RCC 7860 (cell line): ENCODE results near the gene DDN.

Experiments
- DNase-seq: peaks from one replicate; pipeline ENCODE4 v3.0.0-alpha.2; 2015; ENCODE audit warnings: low spot score
- FAIRE-seq: peaks from 2 replicates; lab custom pipeline; 2012; peaks lifted over from hg19 to GRCh38; lab: Jason Lieb, UNC

DDN gene

GRCh38 chr12:48999371-49000131 lies at the start of gene DDN:
DDN (minus strand) TSS chr12:48999375; CDS start chr12:48999287, 88 bp downstream.
- no peak for DNase-seq
- FAIRE-seq, result no peak

- no peak for DNase-seq
- no peak for FAIRE-seq
These were observed 49.8 kb upstream of the DDN start for GRCh38 chr12:49048953-49049352.

DNA sequence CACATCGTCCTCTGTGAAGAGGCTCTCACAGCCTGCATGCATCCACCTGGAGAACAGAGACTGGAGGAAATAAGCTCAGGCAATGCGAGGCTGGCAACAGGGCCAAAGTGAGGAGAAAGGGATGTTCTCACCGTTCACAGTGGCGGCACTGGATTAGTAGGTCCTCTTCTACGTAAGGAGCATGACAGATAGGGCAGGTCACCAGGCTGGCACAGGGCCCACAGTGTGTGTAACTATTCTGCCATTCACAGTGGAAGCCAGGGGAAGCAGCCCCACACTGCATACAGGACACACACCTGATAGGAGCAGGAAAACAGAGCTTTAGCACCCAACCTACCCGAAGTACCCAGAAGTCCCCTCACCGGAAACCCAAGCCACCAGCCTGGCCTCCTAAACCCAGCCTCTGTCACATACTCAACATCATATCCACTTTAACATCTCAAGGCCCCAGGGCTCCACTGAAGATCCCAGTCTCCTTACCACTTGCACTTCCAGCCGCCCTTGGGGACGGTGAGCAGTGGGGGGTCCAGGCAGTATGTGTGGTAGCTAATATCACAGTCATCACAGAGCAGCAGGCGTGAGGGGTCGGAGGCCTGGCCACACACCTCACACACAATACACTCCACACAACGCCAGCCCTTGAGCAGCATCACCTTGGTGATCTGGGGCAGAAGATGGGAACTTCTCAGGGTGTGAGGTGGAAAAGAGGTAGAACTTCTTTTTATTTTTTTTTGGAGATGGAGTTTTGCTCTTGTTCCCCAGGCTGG lies 47.1 kb upstream of the DDN start:
- DNase-seq (no peak), FAIRE-seq (no peak)

DNA sequence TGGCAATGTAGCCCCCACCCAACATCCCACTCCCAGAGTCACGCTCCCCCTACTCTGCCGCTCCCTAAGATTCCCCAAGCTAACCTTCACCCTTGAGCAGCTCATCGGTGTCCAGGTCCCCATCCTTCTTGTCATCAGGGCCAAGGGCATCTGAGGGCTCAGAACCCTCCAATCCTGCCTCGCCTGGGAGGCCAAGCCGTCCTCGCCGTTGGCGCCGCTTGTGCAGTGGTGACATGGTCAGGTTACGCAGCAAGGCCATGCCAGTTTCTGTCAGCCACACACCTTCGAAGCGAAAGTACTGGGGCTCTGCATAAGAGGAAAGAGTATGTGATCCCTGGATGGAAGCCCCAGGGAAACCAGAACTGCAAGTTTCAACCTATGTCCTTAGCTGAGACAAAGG lies 45.5 kb upstream of the DDN start:
- no peak for FAIRE-seq
- DNase-seq, result no peak

GRCh38 chr12:49043856-49044258 lies 44.7 kb upstream of the DDN start:
- DNase-seq (no peak), FAIRE-seq (no peak)

DNA sequence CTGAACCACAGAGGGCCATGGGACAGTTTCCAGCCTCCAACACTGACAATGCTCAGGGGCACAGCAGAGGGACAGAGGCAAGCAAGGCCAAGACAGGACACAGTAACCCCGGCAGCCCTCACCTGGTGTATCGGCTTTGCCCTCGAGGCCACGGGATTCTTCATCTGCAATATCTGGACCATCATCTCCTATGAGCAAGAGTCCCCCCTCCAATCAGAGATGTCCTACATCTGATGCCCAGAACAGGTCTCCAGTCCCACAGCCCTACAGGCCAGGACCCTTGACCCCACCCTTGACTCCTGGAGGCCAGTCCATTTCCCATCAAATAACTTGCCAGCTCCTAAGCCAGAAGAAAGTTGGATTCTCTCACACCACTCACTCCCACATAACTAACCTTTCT lies 44.1 kb upstream of the DDN start:
- DNase-seq (no peak), FAIRE-seq (no peak)

- no peak for DNase-seq
- no peak for FAIRE-seq
These were observed 42.8 kb upstream of the DDN start for GRCh38 chr12:49041881-49042484.

GRCh38 chr12:49041036-49041880 lies 42.1 kb upstream of the DDN start:
- DNase-seq (no peak), FAIRE-seq (no peak)

GRCh38 chr12:49040364-49040855 lies 41.2 kb upstream of the DDN start:
- FAIRE-seq (no peak), DNase-seq (no peak)

GRCh38 chr12:49039421-49040363 lies 40.5 kb upstream of the DDN start:
- DNase-seq, result no peak
- FAIRE-seq, result no peak

DNA sequence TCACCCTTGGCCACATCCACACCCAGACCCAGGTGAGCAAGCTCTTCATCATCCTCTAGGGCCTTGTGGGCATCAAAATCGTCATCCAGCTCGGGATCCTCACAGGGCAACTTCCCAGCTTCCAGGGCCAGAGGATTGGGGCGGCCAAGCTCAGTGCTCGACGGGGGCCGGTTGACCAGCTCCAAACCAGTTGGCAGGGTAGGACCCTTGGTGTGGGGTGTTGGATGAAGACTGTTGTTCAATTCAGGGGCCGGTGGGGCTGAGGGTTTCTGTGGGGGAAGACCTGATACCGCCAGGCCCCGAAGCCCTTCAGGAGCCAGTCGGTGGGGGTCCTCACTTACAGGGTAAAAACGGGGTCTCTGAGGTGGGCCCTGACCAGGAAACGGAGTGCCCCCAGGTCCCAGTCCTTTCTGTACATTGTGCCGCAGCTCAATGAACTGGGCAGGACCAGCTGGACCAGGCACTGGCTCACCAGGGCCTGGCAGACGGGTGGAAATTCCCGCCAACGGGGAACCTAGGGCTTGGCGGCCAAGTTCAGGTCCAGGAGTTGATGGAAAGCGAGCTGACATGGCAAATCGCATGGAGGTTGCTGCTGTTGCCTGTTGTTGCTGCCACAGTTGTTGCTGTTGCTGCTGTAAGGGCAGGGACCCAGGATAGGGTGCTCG lies 39.2 kb upstream of the DDN start:
- DNase-seq, result no peak
- no peak for FAIRE-seq

DNA sequence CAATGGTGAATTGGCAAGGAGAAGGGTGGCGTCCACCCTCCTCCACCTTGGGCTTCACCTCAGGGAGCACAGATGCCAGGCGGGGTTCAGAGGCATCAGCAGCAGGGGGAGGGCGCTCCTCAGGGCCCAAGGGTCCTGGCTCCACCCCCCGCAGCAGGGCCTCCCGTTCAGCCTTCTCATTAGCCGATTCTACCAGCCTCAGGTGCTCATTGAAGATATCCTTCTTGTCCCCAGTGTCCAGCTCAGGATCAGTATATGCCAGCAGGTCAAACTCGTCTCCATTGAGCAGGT lies 38.7 kb upstream of the DDN start:
- DNase-seq, result no peak
- no peak for FAIRE-seq

DNA sequence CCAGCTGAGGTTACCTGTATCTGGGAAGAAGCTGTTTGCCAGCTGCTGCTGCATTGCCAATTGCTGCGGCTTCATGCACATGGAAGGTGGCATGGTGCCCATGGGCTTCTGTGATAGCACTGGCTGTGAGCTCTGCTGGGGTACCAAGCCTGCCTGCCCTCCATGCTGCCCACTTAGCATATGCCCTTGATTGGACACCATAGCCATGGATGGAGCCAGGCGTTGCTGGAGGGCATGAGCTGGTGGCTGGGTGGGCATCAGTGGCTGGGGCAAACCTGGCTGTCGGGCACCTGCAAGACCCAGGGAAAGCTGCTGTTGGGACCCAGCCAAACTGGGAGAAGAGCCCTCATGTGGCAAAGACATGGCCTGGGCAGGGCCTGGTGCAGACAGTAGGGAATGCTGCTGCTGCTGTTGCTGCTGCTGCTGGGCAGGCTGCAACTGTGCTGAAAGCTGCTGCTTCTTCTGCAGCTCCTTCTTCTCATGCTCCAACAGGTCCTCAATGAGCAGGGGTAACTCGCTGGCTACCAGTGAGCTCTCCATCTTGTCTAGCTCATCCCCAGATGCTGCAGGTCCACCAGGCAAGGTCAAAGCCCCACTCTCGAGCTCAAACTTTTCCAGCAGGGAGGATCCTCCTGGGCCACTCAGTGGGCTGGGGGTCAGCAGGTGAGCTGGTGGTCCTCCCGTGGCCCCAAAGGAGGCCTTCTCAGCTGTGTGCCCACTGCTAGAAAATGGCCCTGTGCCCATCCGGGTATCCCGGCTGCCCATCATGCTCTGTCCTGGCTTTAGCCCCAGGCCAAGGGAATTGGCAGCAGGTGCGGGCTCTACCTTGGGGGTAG lies 38.2 kb upstream of the DDN start:
- DNase-seq (no peak), FAIRE-seq (no peak)

DNA sequence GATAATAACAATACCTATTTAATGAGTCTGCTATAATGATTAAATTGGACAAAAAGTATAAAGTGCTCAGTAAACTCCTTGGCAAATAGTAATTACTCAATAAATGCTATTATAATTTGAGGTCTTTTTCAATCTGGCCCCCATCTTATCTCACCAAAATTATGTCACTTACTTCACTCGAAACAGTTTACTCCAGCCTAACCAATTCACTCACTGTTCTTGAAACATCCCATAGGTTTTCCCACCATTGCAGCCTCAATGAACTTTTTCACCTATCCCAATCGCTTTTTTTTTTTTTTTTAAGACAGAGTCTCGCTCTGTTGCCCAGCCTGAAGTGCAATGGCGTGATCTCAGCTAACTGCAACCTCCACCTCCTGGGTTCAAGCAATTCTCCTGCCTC lies 36.9 kb upstream of the DDN start:
- no peak for DNase-seq
- FAIRE-seq, result no peak

GRCh38 chr12:49034286-49034622 lies 35.1 kb upstream of the DDN start:
- no peak for FAIRE-seq

GRCh38 chr12:49033611-49034285 lies 34.6 kb upstream of the DDN start:
- FAIRE-seq (no peak), DNase-seq (no peak)

More at GRCh38 chr12:49034286-49034622, 35.1 kb upstream of the DDN start:
- DNase-seq, result no peak

- DNase-seq (no peak), FAIRE-seq (no peak)
These were observed 33.7 kb upstream of the DDN start for GRCh38 chr12:49032679-49033447.
